Erythroblast (primary cell): ENCODE data around the gene P2RX7.

Source experiments
- GATA1 ChIP-seq: IDR thresholded peaks from 2 replicates; pipeline ENCODE4 v1.6.1; 2011; ENCODE audit warnings: low read depth, mild to moderate bottlenecking, control low read depth, low read length, moderate library complexity
- POLR2A ChIP-seq: IDR thresholded peaks from 2 replicates; pipeline ENCODE4 v1.6.1; 2011; ENCODE audit warnings: mild to moderate bottlenecking, low read length

DNA sequence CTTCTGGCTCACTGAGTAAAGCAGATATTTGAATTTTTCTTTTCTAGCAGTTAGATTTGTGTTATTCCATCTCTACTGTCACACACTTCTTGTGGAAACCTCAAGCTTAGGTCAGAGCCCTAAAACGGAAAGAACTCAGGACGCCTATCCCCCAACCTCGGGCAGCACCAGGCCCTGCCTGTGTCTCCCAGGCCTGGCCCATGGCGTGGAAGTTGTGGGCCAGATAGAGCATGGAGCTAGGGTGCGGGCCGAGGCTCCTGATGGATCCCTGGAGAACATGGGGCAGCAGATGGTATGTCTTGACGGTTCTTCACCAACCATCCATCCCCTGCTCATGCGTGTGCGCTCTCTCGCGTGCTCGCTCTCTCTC, 97.8 kb downstream of the P2RX7 start:
- TF ChIP-seq POLR2A (no peak), GATA1 (no peak)
